Erythroblast (primary cell): ENCODE data around the gene TMED5.

Experiments used
- GATA1 ChIP-seq: IDR thresholded peaks from 2 replicates; pipeline ENCODE4 v1.6.1; 2011; ENCODE audit warnings: low read depth, mild to moderate bottlenecking, control low read depth, low read length, moderate library complexity
- POLR2A ChIP-seq: IDR thresholded peaks from 2 replicates; pipeline ENCODE4 v1.6.1; 2011; ENCODE audit warnings: mild to moderate bottlenecking, low read length

DNA sequence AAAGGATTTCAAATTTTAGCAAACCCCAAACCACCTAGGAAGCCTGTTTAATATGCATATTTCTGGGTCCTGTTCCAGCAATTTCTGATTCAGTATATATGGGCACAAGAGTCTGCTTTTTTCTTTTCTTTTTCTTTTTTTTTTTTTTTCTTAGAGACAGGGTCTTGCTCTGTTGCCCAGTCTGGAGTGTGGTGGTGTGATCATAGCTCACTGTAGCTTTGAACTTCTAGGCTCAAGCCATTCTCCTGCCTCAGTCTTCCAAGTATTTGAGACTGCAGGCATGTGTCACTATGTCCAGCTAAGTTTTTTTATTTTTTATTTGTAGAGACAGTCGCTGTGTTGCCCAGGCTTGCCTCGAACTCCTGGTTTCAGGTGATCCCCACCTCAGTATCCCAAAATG is 35.1 kb upstream of the TMED5 start:
- TF ChIP-seq POLR2A (no peak), GATA1 (no peak)
